Stomach (tissue), 8 donors: ENCODE data around the gene ZNFX1. TPM values are rescaled to one million over a fixed set of nuclear protein-coding genes. Genes with fewer than 3 reads are reported as not detected.

ENCODE experiments used
- polyA plus RNA-seq, 3 donors: library from polyadenylated mRNA; stranded (reverse); fragments of 200-250 nt; gene quantifications; one replicate each; pipeline ENCODE4 v1.2.3, GENCODE V29; 2013
- small RNA-seq, 4 donors: library from RNA; depleted of rRNA; stranded (forward); fragments of <200 nt; gene quantifications; one replicate each; pipeline ENCODE3, GENCODE V24; 2016
- total RNA-seq, 5 donors: library from RNA; depleted of rRNA; stranded (reverse); fragments of >200 nt; gene quantifications; one replicate each; pipeline versions ENCODE4 v1.1.0 to v1.2.3, GENCODE V29; 2014 to 2016
- donor health status: healthy with polysubstance abuse.
- donor health status: Bipolar disorder and iron deficiency.
- donor health status: healthy.

The ZNFX1 gene
- total and polyA plus RNA-seq, 8 donors = 5.2 to 29.6 (median 15.9) TPM

Small RNA genes lying within 50 kb of the gene (small RNA-seq; reads per million reads assigned to genes)
- gene SNORD12B (1,983 to 3,062 (median 2,210) reads per million in 4 donors), gene SNORD12C (2,067 to 2,842 (median 2,181) reads per million in 4 donors)

Other genes starting within 250 kb of the ZNFX1 start
- gene CSE1L, start 231.7 kb downstream of the ZNFX1 start, total RNA-seq = 10 to 100 TPM in 4 of 5 donors, 1 to 10 TPM in 1; 2.0 to 66.1 (median 37.1) TPM
- 10 to 100 TPM; 19.4 to 29.2 (median 23.8) TPM for gene CSE1L, start 231.7 kb downstream of the ZNFX1 start, polyA plus RNA-seq
- gene STAU1, start 89.7 kb downstream of the ZNFX1 start, total RNA-seq = 100 to 1,000 TPM in 1 of 5 donors, 10 to 100 TPM in 4; 33.9 to 129 (median 77.3) TPM
- gene STAU1, start 89.7 kb downstream of the ZNFX1 start, polyA plus RNA-seq = 10 to 100 TPM; 33.0 to 59.3 (median 38.4) TPM
- gene DDX27, start 58.6 kb downstream of the ZNFX1 start, total RNA-seq = 10 to 100 TPM; 11.7 to 38.2 (median 36.2) TPM
- 10 to 100 TPM; 21.0 to 21.5 (median 21.4) TPM for gene DDX27, start 58.6 kb downstream of the ZNFX1 start, polyA plus RNA-seq
- gene KCNB1, start 204.6 kb upstream of the ZNFX1 start, total RNA-seq = 10 to 100 TPM in 1 of 5 donors, 1 to 10 TPM in 3, under 1 TPM in 1; 0.58 to 21.0 (median 3.5) TPM
- gene KCNB1, start 204.6 kb upstream of the ZNFX1 start, polyA plus RNA-seq = 1 to 10 TPM in 1 of 3 donors, under 1 TPM in 1, not detected in 1; 0.12 to 1.4 TPM